ENCODE data around the gene CCDC27.
"Not testable (repeated sequence)": the region's sequence is repeated elsewhere in the genome, so short reads cannot be mapped to it uniquely, and the experiment has no call there.

Gene CCDC27

GRCh38 chr1:3717715-3718601 is 34.3 kb upstream of the CCDC27 start:
- no peaks in the 10 kb centered on the region for H3K9me3 ChIP-seq (ENCODE audit: insufficient read depth, low read length)
- TF ChIP-seq SUZ12 (IDR thresholded peaks at IDR 0.05; ENCODE audit: extremely low read depth, insufficient read depth, insufficient read length) (no peak), ZNF274 (IDR thresholded peaks at IDR 0.05; ENCODE audit: low read depth, low read length) (no peak), YY1 (IDR thresholded peaks at IDR 0.05; ENCODE audit: insufficient read depth, insufficient read length) (no peak)
- H3K27me3 ChIP-seq (ENCODE audit: insufficient read depth, insufficient read length), result no peaks in the 10 kb centered on the region
- H3K4me1 ChIP-seq (ENCODE audit: insufficient read depth, insufficient read length), result peaks cover 17% of the 10 kb centered on the region
- no peaks in the 10 kb centered on the region for H3K36me3 ChIP-seq (ENCODE audit: insufficient read depth, insufficient read length, low read length)
- no peak overlapping the region for H3K9ac ChIP-seq (ENCODE audit: insufficient read length, low read depth)
- H3K4me3 ChIP-seq (ENCODE audit: insufficient read length, low read depth), result no peak overlapping the region
- DNase-seq (ENCODE audit: low read depth, low spot score), result no peak

GRCh38 chr1:3718764-3719163 is 33.5 kb upstream of the CCDC27 start:
- TF ChIP-seq ZNF274 (IDR thresholded peaks at IDR 0.05; ENCODE audit: low read depth, low read length) (no peak), SUZ12 (IDR thresholded peaks at IDR 0.05; ENCODE audit: extremely low read depth, insufficient read depth, insufficient read length) (no peak), YY1 (IDR thresholded peaks at IDR 0.05; ENCODE audit: insufficient read depth, insufficient read length) (no peak)
- no peaks in the 10 kb centered on the region for H3K36me3 ChIP-seq (ENCODE audit: insufficient read depth, insufficient read length, low read length)
- peaks cover 15% of the 10 kb centered on the region for H3K4me1 ChIP-seq (ENCODE audit: insufficient read depth, insufficient read length)
- no peak for DNase-seq (ENCODE audit: low read depth, low spot score)
- no peaks in the 10 kb centered on the region for H3K27me3 ChIP-seq (ENCODE audit: insufficient read depth, insufficient read length)
- H3K9me3 ChIP-seq (ENCODE audit: insufficient read depth, low read length), result no peaks in the 10 kb centered on the region
- no peak overlapping the region for H3K4me3 ChIP-seq (ENCODE audit: insufficient read length, low read depth)
- no peak overlapping the region for H3K9ac ChIP-seq (ENCODE audit: insufficient read length, low read depth)

- Histone ChIP-seq H3K36me3 (ENCODE audit: insufficient read depth, insufficient read length, low read length) (no peaks in the 10 kb centered on the region), H3K4me1 (ENCODE audit: insufficient read depth, insufficient read length) (peaks cover 12% of the 10 kb centered on the region), H3K9ac (ENCODE audit: insufficient read length, low read depth) (no peak overlapping the region), H3K9me3 (ENCODE audit: insufficient read depth, low read length) (no peaks in the 10 kb centered on the region), H3K27me3 (ENCODE audit: insufficient read depth, insufficient read length) (no peaks in the 10 kb centered on the region), H3K4me3 (ENCODE audit: insufficient read length, low read depth) (no peak overlapping the region)
- TF ChIP-seq SUZ12 (IDR thresholded peaks at IDR 0.05; ENCODE audit: extremely low read depth, insufficient read depth, insufficient read length) (no peak), ZNF274 (IDR thresholded peaks at IDR 0.05; ENCODE audit: low read depth, low read length) (no peak), YY1 (IDR thresholded peaks at IDR 0.05; ENCODE audit: insufficient read depth, insufficient read length) (no peak)
- no peak for DNase-seq (ENCODE audit: low read depth, low spot score)
Observed at GRCh38 chr1:3721955-3722465, 30.2 kb upstream of the CCDC27 start.

- H3K4me3 ChIP-seq (ENCODE audit: insufficient read length, low read depth), result no peak overlapping the region
- no peaks in the 10 kb centered on the region for H3K36me3 ChIP-seq (ENCODE audit: insufficient read depth, insufficient read length, low read length)
- H3K27me3 ChIP-seq (ENCODE audit: insufficient read depth, insufficient read length), result no peaks in the 10 kb centered on the region
- H3K9me3 ChIP-seq (ENCODE audit: insufficient read depth, low read length), result no peaks in the 10 kb centered on the region
- no peak overlapping the region for H3K9ac ChIP-seq (ENCODE audit: insufficient read length, low read depth)
- DNase-seq (ENCODE audit: low read depth, low spot score), result no peak
- TF ChIP-seq ZNF274 (IDR thresholded peaks at IDR 0.05; ENCODE audit: low read depth, low read length) (no peak), SUZ12 (IDR thresholded peaks at IDR 0.05; ENCODE audit: extremely low read depth, insufficient read depth, insufficient read length) (no peak), YY1 (IDR thresholded peaks at IDR 0.05; ENCODE audit: insufficient read depth, insufficient read length) (no peak)
- peaks cover 15% of the 10 kb centered on the region for H3K4me1 ChIP-seq (ENCODE audit: insufficient read depth, insufficient read length)
Observed at GRCh38 chr1:3722846-3723245, 29.4 kb upstream of the CCDC27 start.

- not testable (repeated sequence) for H3K36me3 ChIP-seq (ENCODE audit: insufficient read depth, insufficient read length, low read length); H3K27me3 ChIP-seq (ENCODE audit: insufficient read depth, insufficient read length); H3K4me3 ChIP-seq (ENCODE audit: insufficient read length, low read depth); H3K9ac ChIP-seq (ENCODE audit: insufficient read length, low read depth); H3K9me3 ChIP-seq (ENCODE audit: insufficient read depth, low read length)
- peaks cover 10% of the 10 kb centered on the region for H3K4me1 ChIP-seq (ENCODE audit: insufficient read depth, insufficient read length)
- peak; percentile 39 for DNase-seq (ENCODE audit: low read depth, low spot score)
Observed at GRCh38 chr1:3724416-3725030, 27.7 kb upstream of the CCDC27 start.

GRCh38 chr1:3725366-3725765 is 26.9 kb upstream of the CCDC27 start:
- Histone ChIP-seq H3K9ac (ENCODE audit: insufficient read length, low read depth) (no peak overlapping the region), H3K36me3 (ENCODE audit: insufficient read depth, insufficient read length, low read length) (no peaks in the 10 kb centered on the region), H3K4me3 (ENCODE audit: insufficient read length, low read depth) (no peak overlapping the region), H3K4me1 (ENCODE audit: insufficient read depth, insufficient read length) (peaks cover 7% of the 10 kb centered on the region), H3K27me3 (ENCODE audit: insufficient read depth, insufficient read length) (no peaks in the 10 kb centered on the region), H3K9me3 (ENCODE audit: insufficient read depth, low read length) (no peaks in the 10 kb centered on the region)
- TF ChIP-seq ZNF274 (IDR thresholded peaks at IDR 0.05; ENCODE audit: low read depth, low read length) (no peak), YY1 (IDR thresholded peaks at IDR 0.05; ENCODE audit: insufficient read depth, insufficient read length) (no peak), SUZ12 (IDR thresholded peaks at IDR 0.05; ENCODE audit: extremely low read depth, insufficient read depth, insufficient read length) (no peak)
- DNase-seq (ENCODE audit: low read depth, low spot score), result no peak

GRCh38 chr1:3727042-3727824 is 25.0 kb upstream of the CCDC27 start:
- Histone ChIP-seq H3K4me1 (ENCODE audit: insufficient read depth, insufficient read length) (peaks cover 7% of the 10 kb centered on the region), H3K9me3 (ENCODE audit: insufficient read depth, low read length) (no peaks in the 10 kb centered on the region), H3K36me3 (ENCODE audit: insufficient read depth, insufficient read length, low read length) (no peaks in the 10 kb centered on the region), H3K4me3 (ENCODE audit: insufficient read length, low read depth) (no peak overlapping the region), H3K9ac (ENCODE audit: insufficient read length, low read depth) (no peak overlapping the region), H3K27me3 (ENCODE audit: insufficient read depth, insufficient read length) (no peaks in the 10 kb centered on the region)
- TF ChIP-seq YY1 (IDR thresholded peaks at IDR 0.05; ENCODE audit: insufficient read depth, insufficient read length) (no peak), ZNF274 (IDR thresholded peaks at IDR 0.05; ENCODE audit: low read depth, low read length) (no peak), SUZ12 (IDR thresholded peaks at IDR 0.05; ENCODE audit: extremely low read depth, insufficient read depth, insufficient read length) (no peak)
- no peak for DNase-seq (ENCODE audit: low read depth, low spot score)

All from NT2/D1 (cell line).